Endothelial cell of umbilical vein (primary cell): ENCODE data around the gene RPS19BP1. TPM values are rescaled to one million over a fixed set of nuclear protein-coding genes. Genes with fewer than 3 reads are reported as not detected.

Source experiments
- BruUV-seq: library from RNA; stranded (reverse); fragments of 400-500 nt; replicated peaks from 2 replicates; lab custom pipeline; 2021; lab: Mats Ljungman, UMichigan
- CTCF ChIA-PET: fragments of 300-600, 350-600 bp; sonication (Branson Sonifier 250); formaldehyde crosslinking; loops from one replicate; lab custom pipeline; 2021; ENCODE audit warnings: antibody characterized with exemption, inconsistent platforms; lab: Charles Lee
- POLR2A ChIA-PET: fragments of 300-600, 350-600 bp; sonication (Branson Sonifier 250); formaldehyde crosslinking; loops from one replicate; lab custom pipeline; 2021; ENCODE audit warnings: antibody characterized with exemption, inconsistent platforms; lab: Charles Lee
- DNase-seq: peaks from one replicate; pipeline ENCODE4 v3.0.0-alpha.2; 2011; ENCODE audit warnings: low read depth, low spot score
- FAIRE-seq: peaks from 2 replicates; lab custom pipeline; 2011; peaks lifted over from hg19 to GRCh38; lab: Jason Lieb, UNC
- H2AFZ ChIP-seq: 2 replicates; pipeline ENCODE4 v1.6.0; 2012; ENCODE audit warnings: low read depth, low read length, control low read depth, inconsistent platforms
- H3K27ac ChIP-seq: 2 replicates; pipeline ENCODE4 v1.5.1; 2011; ENCODE audit warnings: low read depth, mild to moderate bottlenecking, control low read depth, low read length, moderate library complexity; ENCODE audit not compliant: insufficient read depth
- H3K27me3 ChIP-seq, 2 experiments: 2 replicates each; pipeline versions ENCODE4 v1.6.0 to v1.6.1; 2011; ENCODE audit warnings: low read length in 2 of 2, mixed read lengths in 1 of 2; ENCODE audit not compliant: control insufficient read depth in 2 of 2, insufficient read depth in 2 of 2
- H3K36me3 ChIP-seq, 2 experiments: 2 replicates in 1 of 2; 3 replicates in 1 of 2; pipeline ENCODE4 v1.5.1; 2011; ENCODE audit warnings: low read length in 2 of 2, mild to moderate bottlenecking in 1 of 2, moderate library complexity in 1 of 2; ENCODE audit not compliant: control insufficient read depth in 2 of 2, insufficient read depth in 2 of 2; ENCODE audit errors: extremely low read depth in 1 of 2
- H3K4me1 ChIP-seq: 3 replicates; pipeline ENCODE4 v1.5.1; 2011; ENCODE audit warnings: mild to moderate bottlenecking, low read length; ENCODE audit not compliant: control insufficient read depth, insufficient read depth; ENCODE audit errors: extremely low read depth
- H3K4me2 ChIP-seq: 2 replicates; pipeline ENCODE4 v1.6.1; 2011; ENCODE audit warnings: low read length, control low read depth, mixed read lengths; ENCODE audit not compliant: insufficient read depth
- H3K4me3 ChIP-seq, 3 experiments: fragments of 200-600 bp in 1 of 3; sonication (generic), shearing (Covaris generic) in 1 of 3; replicated peaks in 1 of 3; 2 replicates each; pipeline ENCODE4 v1.5.1; 2011 to 2016; ENCODE audit warnings: control low read depth in 3 of 3, low read length in 3 of 3, mild to moderate bottlenecking in 2 of 3, inconsistent platforms in 1 of 3, low read depth in 1 of 3, moderate library complexity in 1 of 3; ENCODE audit not compliant: insufficient read depth in 1 of 3
- H3K79me2 ChIP-seq: 2 replicates; pipeline ENCODE4 v1.6.0; 2012; ENCODE audit warnings: low read length, inconsistent platforms; ENCODE audit not compliant: control insufficient read depth, insufficient read depth
- H3K9ac ChIP-seq: replicated peaks from 2 replicates; pipeline ENCODE3; 2011; ENCODE audit warnings: low read length, control low read depth; ENCODE audit not compliant: insufficient read depth; ENCODE audit errors: extremely low read depth
- H3K9me1 ChIP-seq: replicated peaks from 3 replicates; pipeline ENCODE4 v1.6.0; 2011; ENCODE audit warnings: mild to moderate bottlenecking, low read length; ENCODE audit not compliant: control insufficient read depth, insufficient read depth; ENCODE audit errors: extremely low read depth
- H3K9me3 ChIP-seq: replicated peaks from 2 replicates; pipeline ENCODE4 v1.5.1; 2012; ENCODE audit warnings: low read length, inconsistent platforms; ENCODE audit not compliant: control insufficient read depth, insufficient read depth
- H4K20me1 ChIP-seq: replicated peaks from 2 replicates; pipeline ENCODE3; 2011; ENCODE audit warnings: mild to moderate bottlenecking, low read length; ENCODE audit not compliant: control insufficient read depth, insufficient read depth; ENCODE audit errors: extremely low read depth
- EZH2 ChIP-seq: IDR thresholded peaks from 2 replicates; pipeline ENCODE4 v1.6.1; 2012; ENCODE audit warnings: borderline replicate concordance, low read depth, mild to moderate bottlenecking, moderate library complexity, low read length, inconsistent platforms; ENCODE audit not compliant: severe bottlenecking
- FOS ChIP-seq: IDR thresholded peaks from 2 replicates; pipeline ENCODE4 v1.6.1; 2011; ENCODE audit warnings: mild to moderate bottlenecking, low read length, moderate library complexity, borderline replicate concordance; ENCODE audit not compliant: insufficient read depth
- GATA2 ChIP-seq: IDR thresholded peaks from 2 replicates; pipeline ENCODE4 v1.7.0; 2011; ENCODE audit warnings: low read depth, mild to moderate bottlenecking, moderate library complexity, mixed read lengths, low read length; ENCODE audit not compliant: insufficient read length, insufficient read depth
- JUN ChIP-seq: IDR thresholded peaks from 2 replicates; pipeline ENCODE4 v1.6.1; 2011; ENCODE audit warnings: borderline replicate concordance, low read depth; ENCODE audit not compliant: insufficient read length, insufficient read depth
- MYC ChIP-seq: IDR thresholded peaks from one replicate; pipeline ENCODE4 v1.6.1; 2011; ENCODE audit warnings: mild to moderate bottlenecking, low read depth, low read length
- POLR2A ChIP-seq: IDR thresholded peaks from 2 replicates; pipeline ENCODE4 v1.6.1; 2012; ENCODE audit warnings: low read depth, mild to moderate bottlenecking, control low read depth, low read length
- POLR2AphosphoS5 ChIP-seq: IDR thresholded peaks from 2 replicates; pipeline ENCODE4 v1.6.1; 2012; ENCODE audit warnings: low read depth, mild to moderate bottlenecking, control low read depth, low read length, moderate library complexity; ENCODE audit not compliant: insufficient read depth
- dilution Hi-C: fragments of 300-500 bp; cut with MboI; formaldehyde crosslinking; loops from one replicate; pipeline ENCODE4 v1.15.0; 2019; ENCODE audit warnings: low sequenced_read_pairs; ENCODE audit not compliant: extremely low pct_ligation_motif_present
- intact Hi-C: fragments of 100-400 bp; cut with micrococcal nuclease; formaldehyde crosslinking; loops from one replicate; pipeline ENCODE4 v1.10.0; 2022
- polyA plus RNA-seq, 4 experiments: library from polyadenylated mRNA; depleted of rRNA in 3 of 4; stranded (reverse) in 3 of 4; unstranded in 1 of 4; fragments of >200 nt; gene quantifications; 2 replicates each; pipeline versions ENCODE4 v1.2.1 to v1.2.3, GENCODE V29; 2011 to 2012; ENCODE audit warnings: missing spikeins in 1 of 4
- total RNA-seq: library from RNA; stranded (reverse); gene quantifications from 2 replicates; pipeline ENCODE4 v1.2.3, GENCODE V29; 2021
- TF ChIP-seq, protein P1 (sequence below): IDR thresholded peaks from 2 replicates; pipeline ENCODE4 v1.6.1; 2011; ENCODE audit not compliant: insufficient read depth, insufficient read length
- TF ChIP-seq, protein P2 (sequence below), 2 donors: IDR thresholded peaks; 1 replicate in 1 of 2; 2 replicates in 1 of 2; pipeline ENCODE4 v1.5.1; 2011; ENCODE audit warnings: low read length in 2 of 2, mild to moderate bottlenecking in 2 of 2, moderate library complexity in 2 of 2, control low read depth in 1 of 2, inconsistent platforms in 1 of 2, low read depth in 1 of 2; ENCODE audit not compliant: insufficient read depth in 1 of 2; ENCODE audit errors: extremely low read depth in 1 of 2

Gene RPS19BP1
- total and polyA plus RNA-seq, 2 donors (not counting 3 experiments of a cell fraction or from before 2014, with no cell fraction given): 66.6 to 84.3 TPM

DNA sequence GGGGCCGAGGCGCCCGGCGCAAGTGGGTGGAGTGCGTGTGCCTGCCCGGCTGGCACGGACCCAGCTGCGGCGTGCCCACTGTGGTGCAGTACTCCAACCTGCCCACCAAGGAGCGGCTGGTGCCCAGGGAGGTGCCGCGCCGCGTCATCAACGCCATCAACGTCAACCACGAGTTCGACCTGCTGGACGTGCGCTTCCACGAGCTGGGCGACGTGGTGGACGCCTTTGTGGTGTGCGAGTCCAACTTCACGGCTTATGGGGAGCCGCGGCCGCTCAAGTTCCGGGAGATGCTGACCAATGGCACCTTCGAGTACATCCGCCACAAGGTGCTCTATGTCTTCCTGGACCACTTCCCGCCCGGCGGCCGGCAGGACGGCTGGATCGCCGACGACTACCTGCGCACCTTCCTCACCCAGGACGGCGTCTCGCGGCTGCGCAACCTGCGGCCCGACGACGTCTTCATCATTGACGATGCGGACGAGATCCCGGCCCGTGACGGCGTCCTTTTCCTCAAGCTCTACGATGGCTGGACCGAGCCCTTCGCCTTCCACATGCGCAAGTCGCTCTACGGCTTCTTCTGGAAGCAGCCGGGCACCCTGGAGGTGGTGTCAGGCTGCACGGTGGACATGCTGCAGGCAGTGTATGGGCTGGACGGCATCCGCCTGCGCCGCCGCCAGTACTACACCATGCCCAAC, 44.6 kb downstream of the RPS19BP1 start:
- Histone ChIP-seq H3K9me3 (no peaks in the 10 kb centered on the region), H3K4me2 (no peak overlapping the region), H4K20me1 (no peaks in the 10 kb centered on the region), H3K9ac (no peak overlapping the region), H3K27ac (no peak overlapping the region), H3K27me3 (no peaks in the 10 kb centered on the region), H3K9me1 (no peaks in the 10 kb centered on the region), H3K4me3 (no peak overlapping the region), H3K36me3 (no peaks in the 10 kb centered on the region), H3K4me1 (no peaks in the 10 kb centered on the region), H3K79me2 (no peaks in the 10 kb centered on the region), H2AFZ (no peak overlapping the region)
- DNase-seq (no peak), FAIRE-seq (no peak)
- intact Hi-C loops: no loop called here
- TF ChIP-seq, protein P1, sequence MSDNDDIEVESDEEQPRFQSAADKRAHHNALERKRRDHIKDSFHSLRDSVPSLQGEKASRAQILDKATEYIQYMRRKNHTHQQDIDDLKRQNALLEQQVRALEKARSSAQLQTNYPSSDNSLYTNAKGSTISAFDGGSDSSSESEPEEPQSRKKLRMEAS: no peak
- TF ChIP-seq, protein P2, sequence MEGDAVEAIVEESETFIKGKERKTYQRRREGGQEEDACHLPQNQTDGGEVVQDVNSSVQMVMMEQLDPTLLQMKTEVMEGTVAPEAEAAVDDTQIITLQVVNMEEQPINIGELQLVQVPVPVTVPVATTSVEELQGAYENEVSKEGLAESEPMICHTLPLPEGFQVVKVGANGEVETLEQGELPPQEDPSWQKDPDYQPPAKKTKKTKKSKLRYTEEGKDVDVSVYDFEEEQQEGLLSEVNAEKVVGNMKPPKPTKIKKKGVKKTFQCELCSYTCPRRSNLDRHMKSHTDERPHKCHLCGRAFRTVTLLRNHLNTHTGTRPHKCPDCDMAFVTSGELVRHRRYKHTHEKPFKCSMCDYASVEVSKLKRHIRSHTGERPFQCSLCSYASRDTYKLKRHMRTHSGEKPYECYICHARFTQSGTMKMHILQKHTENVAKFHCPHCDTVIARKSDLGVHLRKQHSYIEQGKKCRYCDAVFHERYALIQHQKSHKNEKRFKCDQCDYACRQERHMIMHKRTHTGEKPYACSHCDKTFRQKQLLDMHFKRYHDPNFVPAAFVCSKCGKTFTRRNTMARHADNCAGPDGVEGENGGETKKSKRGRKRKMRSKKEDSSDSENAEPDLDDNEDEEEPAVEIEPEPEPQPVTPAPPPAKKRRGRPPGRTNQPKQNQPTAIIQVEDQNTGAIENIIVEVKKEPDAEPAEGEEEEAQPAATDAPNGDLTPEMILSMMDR (IDR thresholded peaks at IDR 0.05; ENCODE audit: extremely low read depth in 1 of 2, insufficient read depth in 1 of 2, low read depth in 1 of 2, low read length in 2 of 2): no peak
- TF ChIP-seq MYC (no peak), FOS (no peak), JUN (no peak), EZH2 (no peak), GATA2 (no peak), POLR2A (no peak), POLR2AphosphoS5 (no peak)
- ChIA-PET CTCF (no interaction called here), POLR2A (no interaction called here)
- dilution Hi-C loops: no loop called here
- no TSS peak for BruUV-seq
